ENCODE results near the gene SLAMF8.

Gene SLAMF8

DNA sequence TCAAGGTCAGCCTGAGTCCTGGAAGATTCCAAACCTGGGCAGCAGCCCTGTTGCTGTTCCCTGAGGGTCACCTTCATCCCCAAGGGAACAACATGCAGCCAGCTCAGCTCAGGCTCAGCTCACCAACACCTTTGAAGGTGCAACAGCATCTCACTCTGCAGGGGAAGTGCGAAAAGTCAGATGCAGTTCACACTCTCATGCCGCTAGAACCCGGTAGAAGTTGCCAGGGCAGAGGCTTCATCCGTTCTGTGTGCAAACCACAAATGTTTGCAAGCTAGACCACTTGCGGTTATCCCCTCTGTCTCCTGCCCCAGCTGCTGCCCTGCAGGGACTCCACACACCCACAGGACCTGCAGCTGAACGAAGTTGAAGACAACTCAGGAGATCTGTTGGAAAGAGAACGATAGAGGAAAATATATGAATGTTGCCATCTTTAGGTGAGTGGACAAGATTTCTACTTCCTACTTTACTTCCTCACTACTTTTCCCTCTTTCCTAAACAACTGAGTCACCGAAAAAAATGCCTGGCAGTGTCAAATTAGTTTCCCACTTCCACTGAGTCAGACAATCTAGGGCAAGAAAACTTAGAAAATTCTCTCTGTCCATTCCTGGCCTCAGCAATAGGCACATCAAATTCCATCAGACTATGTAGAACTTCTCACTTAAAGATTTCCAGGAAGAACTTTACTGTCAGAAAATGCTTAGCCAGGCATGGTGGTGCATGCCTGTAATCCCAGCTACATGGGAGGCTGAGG, 26.3 kb upstream of the SLAMF8 start:
- Mint-ChIP-seq H3K36me3 (ENCODE audit: low read depth) (no peaks in the 10 kb centered on the region), H3K9me3 (no peaks in the 10 kb centered on the region), H3K4me1 (ENCODE audit: low read depth) (peaks cover 22% of the 10 kb centered on the region), H3K27me3 (peaks cover 3% of the 10 kb centered on the region), H3K4me3 (peak overlapping the region; percentile 20), H3K27ac (no peak overlapping the region)

GRCh38 chr1:159802111-159802510, 24.6 kb upstream of the SLAMF8 start, which contains the start of gene FCRL6:
FCRL6 (plus strand) TSS chr1:159802360; CDS start chr1:159802425, 65 bp downstream.
- no peak within 1 kb of the TSS for H3K4me3 Mint-ChIP-seq
- no peak within 1 kb of the TSS for H3K27ac Mint-ChIP-seq
- no peaks in the 10 kb centered on the region for H3K9me3 Mint-ChIP-seq
- no peaks in the 10 kb centered on the region for H3K36me3 Mint-ChIP-seq (ENCODE audit: low read depth)
- H3K4me1 Mint-ChIP-seq (ENCODE audit: low read depth): peaks cover 22% of the 10 kb centered on the region
- peaks cover 3% of the 10 kb centered on the region for H3K27me3 Mint-ChIP-seq

DNA sequence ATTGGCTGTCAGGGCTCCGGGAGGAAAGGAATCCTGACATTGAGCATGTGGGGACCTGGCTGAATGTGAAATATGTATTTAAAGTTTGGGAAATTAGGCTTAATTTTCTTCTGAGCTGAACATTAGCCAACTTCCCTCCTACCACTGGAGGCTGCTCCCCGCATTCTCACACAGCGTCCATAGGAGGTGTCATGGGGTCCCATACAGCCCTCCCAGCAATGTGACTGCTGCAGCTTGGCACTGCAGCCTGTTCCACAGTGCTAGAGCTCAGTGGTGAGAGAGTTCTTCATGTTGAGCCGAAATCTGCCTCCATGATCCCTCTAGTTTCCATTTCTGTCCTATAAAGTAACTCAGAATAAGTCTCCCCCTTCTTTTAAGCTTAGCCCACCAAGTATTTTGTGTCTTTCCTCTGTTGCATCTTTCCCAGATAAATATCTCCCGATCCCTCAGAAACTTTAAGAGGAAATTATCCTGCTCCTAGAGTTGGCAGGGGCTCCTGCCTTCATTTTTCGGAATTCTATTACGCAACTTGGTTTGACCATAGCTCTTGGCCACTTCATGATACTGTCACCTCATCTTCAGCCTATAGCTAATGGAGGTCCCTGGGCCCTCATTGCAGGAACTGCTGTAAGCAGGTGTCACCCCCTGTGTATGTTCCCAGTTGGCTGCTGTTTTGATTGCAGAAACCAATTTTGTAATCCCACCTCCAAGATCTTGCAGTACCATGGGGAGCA, 22.6 kb upstream of the SLAMF8 start:
- H3K9me3 Mint-ChIP-seq: no peaks in the 10 kb centered on the region
- H3K27ac Mint-ChIP-seq: no peak overlapping the region
- H3K27me3 Mint-ChIP-seq: peaks cover 3% of the 10 kb centered on the region
- no peaks in the 10 kb centered on the region for H3K36me3 Mint-ChIP-seq (ENCODE audit: low read depth)
- peaks cover 20% of the 10 kb centered on the region for H3K4me1 Mint-ChIP-seq (ENCODE audit: low read depth)
- H3K4me3 Mint-ChIP-seq: no peak overlapping the region

DNA sequence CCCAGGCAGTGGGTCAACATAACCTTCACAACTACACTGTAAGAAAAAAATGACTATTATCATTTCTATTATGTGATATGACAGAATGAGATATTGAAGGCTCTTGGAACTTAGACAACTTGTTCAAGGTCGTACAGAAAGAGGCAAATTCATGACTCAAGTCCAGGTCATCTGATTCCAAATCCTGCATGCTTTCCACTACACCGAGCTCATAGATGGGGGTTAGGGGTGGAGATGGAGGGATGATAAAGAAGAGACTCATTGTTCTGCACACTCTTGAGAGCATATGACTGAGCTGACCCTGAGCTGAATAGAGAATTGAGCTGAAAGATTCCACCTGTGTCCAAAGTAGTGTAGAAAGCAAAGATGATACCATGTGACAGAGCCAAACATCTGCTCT, 21.7 kb upstream of the SLAMF8 start:
- H3K27ac Mint-ChIP-seq: no peak overlapping the region
- no peak overlapping the region for H3K4me3 Mint-ChIP-seq
- no peaks in the 10 kb centered on the region for H3K9me3 Mint-ChIP-seq
- no peaks in the 10 kb centered on the region for H3K36me3 Mint-ChIP-seq (ENCODE audit: low read depth)
- H3K4me1 Mint-ChIP-seq (ENCODE audit: low read depth): peaks cover 12% of the 10 kb centered on the region
- H3K27me3 Mint-ChIP-seq: peaks cover 3% of the 10 kb centered on the region

- Mint-ChIP-seq H3K36me3 (ENCODE audit: low read depth) (no peaks in the 10 kb centered on the region), H3K27ac (no peak overlapping the region)
These were observed 10.7 kb upstream of the SLAMF8 start for GRCh38 chr1:159815926-159816325.

GRCh38 chr1:159817276-159818041, 9.2 kb upstream of the SLAMF8 start:
- H3K4me3 Mint-ChIP-seq: no peak overlapping the region
- no peaks in the 10 kb centered on the region for H3K36me3 Mint-ChIP-seq (ENCODE audit: low read depth)
- no peaks in the 10 kb centered on the region for H3K9me3 Mint-ChIP-seq
- peaks cover 20% of the 10 kb centered on the region for H3K4me1 Mint-ChIP-seq (ENCODE audit: low read depth)
- no peak overlapping the region for H3K27ac Mint-ChIP-seq
- no peaks in the 10 kb centered on the region for H3K27me3 Mint-ChIP-seq

More at GRCh38 chr1:159815926-159816325, 10.7 kb upstream of the SLAMF8 start:
- Mint-ChIP-seq H3K27me3 (no peaks in the 10 kb centered on the region), H3K9me3 (no peaks in the 10 kb centered on the region), H3K4me3 (no peak overlapping the region), H3K4me1 (ENCODE audit: low read depth) (peaks cover 20% of the 10 kb centered on the region)

GRCh38 chr1:159821171-159821867, 5.4 kb upstream of the SLAMF8 start:
- peaks cover 44% of the 10 kb centered on the region for H3K4me1 Mint-ChIP-seq (ENCODE audit: low read depth)
- H3K36me3 Mint-ChIP-seq (ENCODE audit: low read depth): no peaks in the 10 kb centered on the region
- H3K27ac Mint-ChIP-seq: no peak overlapping the region
- H3K4me3 Mint-ChIP-seq: no peak overlapping the region
- H3K27me3 Mint-ChIP-seq: no peaks in the 10 kb centered on the region
- no peaks in the 10 kb centered on the region for H3K9me3 Mint-ChIP-seq

- H3K9me3 Mint-ChIP-seq: no peaks in the 10 kb centered on the region
- no peak overlapping the region for H3K27ac Mint-ChIP-seq
- H3K4me1 Mint-ChIP-seq (ENCODE audit: low read depth): peaks cover 62% of the 10 kb centered on the region
- no peaks in the 10 kb centered on the region for H3K27me3 Mint-ChIP-seq
- no peaks in the 10 kb centered on the region for H3K36me3 Mint-ChIP-seq (ENCODE audit: low read depth)
- no peak overlapping the region for H3K4me3 Mint-ChIP-seq
These were observed 3.3 kb upstream of the SLAMF8 start for GRCh38 chr1:159823406-159823805.

DNA sequence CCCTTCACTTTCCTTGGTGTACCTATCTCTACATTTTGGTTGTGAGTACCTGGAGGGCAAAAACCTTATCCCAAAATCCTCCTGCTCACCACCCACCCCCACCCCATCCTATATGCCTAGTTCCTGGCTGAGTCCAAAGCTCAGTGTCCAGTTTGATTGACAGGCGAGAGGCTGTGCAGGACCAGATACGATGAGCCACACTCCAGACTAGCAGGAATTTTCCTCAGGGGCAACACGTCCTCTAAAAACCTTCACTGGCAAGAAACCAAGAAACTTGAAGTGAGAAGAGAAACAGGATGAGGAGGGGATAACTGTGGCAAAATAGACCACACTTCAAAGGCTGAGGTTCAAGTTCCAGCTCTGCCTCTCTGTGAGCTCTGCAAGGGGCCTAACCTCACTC, 1.1 kb upstream of the SLAMF8 start:
- Mint-ChIP-seq H3K27ac (no peak overlapping the region), H3K9me3 (no peaks in the 10 kb centered on the region), H3K27me3 (no peaks in the 10 kb centered on the region), H3K36me3 (ENCODE audit: low read depth) (no peaks in the 10 kb centered on the region), H3K4me3 (no peak overlapping the region), H3K4me1 (ENCODE audit: low read depth) (peaks cover 54% of the 10 kb centered on the region)

DNA sequence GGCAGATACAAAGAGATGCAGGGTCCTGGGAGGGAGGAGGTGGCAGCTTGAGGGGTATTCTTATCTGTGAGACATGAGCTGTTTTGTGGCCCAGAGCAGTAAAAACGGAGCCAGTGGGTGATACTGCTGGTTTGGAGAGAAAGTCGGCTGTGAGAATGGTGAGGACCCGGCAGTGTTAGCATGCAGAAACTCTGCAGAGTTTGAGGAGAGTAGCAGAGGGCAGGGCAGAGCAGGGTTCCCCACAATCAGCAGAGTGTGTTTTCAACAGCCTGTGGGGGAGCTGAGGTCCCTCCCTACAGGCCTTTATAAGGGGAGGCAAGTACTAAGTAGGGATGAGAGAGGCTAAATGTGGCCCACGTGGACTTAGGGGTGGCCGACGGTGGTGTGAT, 423 bp downstream of the SLAMF8 start:
- no peaks in the 10 kb centered on the region for H3K9me3 Mint-ChIP-seq
- no peaks in the 10 kb centered on the region for H3K36me3 Mint-ChIP-seq (ENCODE audit: low read depth)
- peak overlapping the region; percentile 45 for H3K4me3 Mint-ChIP-seq
- H3K4me1 Mint-ChIP-seq (ENCODE audit: low read depth): peaks cover 54% of the 10 kb centered on the region
- H3K27me3 Mint-ChIP-seq: no peaks in the 10 kb centered on the region
- peak overlapping the region; percentile 60 for H3K27ac Mint-ChIP-seq

DNA sequence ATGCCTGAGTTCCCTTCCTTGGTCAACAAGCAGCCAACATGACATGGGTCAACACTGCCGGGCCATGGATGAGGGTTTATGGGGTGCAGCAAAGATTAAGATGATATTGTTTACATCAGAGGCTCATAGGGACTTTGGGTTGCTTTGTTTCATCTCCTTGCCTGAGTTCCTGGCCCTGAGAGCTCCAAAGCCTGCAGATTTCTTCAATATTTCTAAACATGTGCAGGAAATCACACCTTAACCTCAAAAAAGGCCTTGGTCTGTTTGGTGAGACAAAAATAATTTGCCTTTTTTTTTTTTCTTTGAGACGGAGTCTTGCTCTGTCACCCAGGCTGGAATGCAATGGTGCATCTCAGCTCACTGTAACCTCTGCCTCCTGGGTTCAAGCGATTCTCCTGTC, 876 bp downstream of the SLAMF8 start:
- Mint-ChIP-seq H3K36me3 (ENCODE audit: low read depth) (no peaks in the 10 kb centered on the region), H3K4me1 (ENCODE audit: low read depth) (peaks cover 54% of the 10 kb centered on the region), H3K27ac (no peak overlapping the region), H3K27me3 (no peaks in the 10 kb centered on the region), H3K4me3 (no peak overlapping the region), H3K9me3 (no peaks in the 10 kb centered on the region)

GRCh38 chr1:159828176-159828575, 1.5 kb downstream of the SLAMF8 start:
- Mint-ChIP-seq H3K9me3 (no peaks in the 10 kb centered on the region), H3K27me3 (no peaks in the 10 kb centered on the region), H3K36me3 (ENCODE audit: low read depth) (no peaks in the 10 kb centered on the region), H3K27ac (no peak overlapping the region), H3K4me1 (ENCODE audit: low read depth) (peaks cover 54% of the 10 kb centered on the region), H3K4me3 (no peak overlapping the region)

- H3K36me3 Mint-ChIP-seq (ENCODE audit: low read depth): no peaks in the 10 kb centered on the region
- H3K9me3 Mint-ChIP-seq: no peaks in the 10 kb centered on the region
- H3K4me3 Mint-ChIP-seq: no peak overlapping the region
- no peak overlapping the region for H3K27ac Mint-ChIP-seq
- H3K27me3 Mint-ChIP-seq: no peaks in the 10 kb centered on the region
- H3K4me1 Mint-ChIP-seq (ENCODE audit: low read depth): peaks cover 54% of the 10 kb centered on the region
These were observed 2.1 kb downstream of the SLAMF8 start for GRCh38 chr1:159828581-159829272.

DNA sequence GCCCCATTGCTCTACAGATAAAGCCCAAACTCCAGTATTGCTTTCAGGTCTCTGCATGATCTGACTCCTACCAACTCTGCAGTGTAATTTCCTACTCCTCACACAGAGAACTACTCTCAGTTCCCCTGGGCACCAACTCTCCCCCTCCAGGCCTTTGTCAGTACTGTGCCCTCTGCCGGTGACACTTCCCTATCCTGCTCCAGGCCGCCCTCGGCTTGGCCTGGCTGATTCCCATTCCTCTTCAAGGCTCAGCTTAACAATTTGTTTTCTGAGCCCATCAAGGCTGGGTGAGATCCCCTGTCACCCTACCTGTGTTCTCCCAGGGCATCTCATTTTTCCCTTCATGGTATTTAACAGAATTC, 2.6 kb downstream of the SLAMF8 start:
- H3K4me3 Mint-ChIP-seq: no peak overlapping the region
- no peak overlapping the region for H3K27ac Mint-ChIP-seq
- H3K9me3 Mint-ChIP-seq: no peaks in the 10 kb centered on the region
- peaks cover 51% of the 10 kb centered on the region for H3K4me1 Mint-ChIP-seq (ENCODE audit: low read depth)
- H3K27me3 Mint-ChIP-seq: no peaks in the 10 kb centered on the region
- H3K36me3 Mint-ChIP-seq (ENCODE audit: low read depth): no peaks in the 10 kb centered on the region

Data from stimulated activated naive CD8-positive, alpha-beta T cell treated with anti-CD3 and anti-CD28 coated beads, Interleukin-15, Interleukin-2, amounts not matched to agents 100 ng/mL and 50 ng/mL, for 24 hours (primary cell).